Activated T-cell treated with anti-CD3 and anti-CD28 coated beads for 48 hours (primary cell): ENCODE data around the gene ISCU.
"Not testable (repeated sequence)": the region's sequence is repeated elsewhere in the genome, so short reads cannot be mapped to it uniquely, and the experiment has no call there.

Experiments used
- DNase-seq: peaks from one replicate; pipeline ENCODE4 v3.0.0-alpha.2; 2020; ENCODE audit warnings: low read depth

Gene ISCU

GRCh38 chr12:108618079-108618952 lies 55.9 kb downstream of the ISCU start:
- peak; percentile 73 for DNase-seq

GRCh38 chr12:108618953-108619274 lies 56.5 kb downstream of the ISCU start:
- DNase-seq, result not testable (repeated sequence)
